ENCODE measurements around the gene ARHGAP26.
A peak's percentile ranks its signal among the peaks of the same experiment; 100 is the strongest.

ARHGAP26 gene

GRCh38 chr5:142749321-142749720, 20.9 kb upstream of the ARHGAP26 start:
- DNase-seq: no peak

GRCh38 chr5:142753116-142753631, 17.0 kb upstream of the ARHGAP26 start:
- peak; percentile 24 for DNase-seq

- DNase-seq: no peak
These were observed 16.1 kb upstream of the ARHGAP26 start for GRCh38 chr5:142754031-142754430.

GRCh38 chr5:142756576-142756975, 13.6 kb upstream of the ARHGAP26 start:
- peak; percentile 20 for DNase-seq

GRCh38 chr5:142757564-142757963, 12.6 kb upstream of the ARHGAP26 start:
- no peak for DNase-seq

GRCh38 chr5:142758062-142758795, 11.9 kb upstream of the ARHGAP26 start:
- peak; percentile 50 for DNase-seq

GRCh38 chr5:142758796-142759145, 11.4 kb upstream of the ARHGAP26 start:
- DNase-seq: no peak

- no peak for DNase-seq
These were observed 6.5 kb upstream of the ARHGAP26 start for GRCh38 chr5:142763701-142764100.

GRCh38 chr5:142767178-142767577, 3.0 kb upstream of the ARHGAP26 start:
- no peak for DNase-seq

- DNase-seq: no peak
These were observed 2.3 kb upstream of the ARHGAP26 start for GRCh38 chr5:142767911-142768310.

GRCh38 chr5:142769251-142769792, 855 bp upstream of the ARHGAP26 start:
- peak; percentile 46 for DNase-seq

GRCh38 chr5:142770650-142771609, 753 bp downstream of the ARHGAP26 start:
- DNase-seq: peak; percentile 59

GRCh38 chr5:142771666-142772065, 1.5 kb downstream of the ARHGAP26 start:
- no peak for DNase-seq

GRCh38 chr5:142772446-142773293, 2.5 kb downstream of the ARHGAP26 start:
- DNase-seq: no peak

- no peak for DNase-seq
These were observed 6.9 kb downstream of the ARHGAP26 start for GRCh38 chr5:142777099-142777498.

GRCh38 chr5:142777850-142778249, 7.7 kb downstream of the ARHGAP26 start:
- DNase-seq: no peak

- DNase-seq: peak; percentile 57
These were observed 9.1 kb downstream of the ARHGAP26 start for GRCh38 chr5:142779163-142779840.

GRCh38 chr5:142780871-142781270, 10.7 kb downstream of the ARHGAP26 start:
- peak; percentile 30 for DNase-seq

- DNase-seq: no peak
These were observed 12.9 kb downstream of the ARHGAP26 start for GRCh38 chr5:142782976-142783530.

GRCh38 chr5:142783601-142784341, 13.6 kb downstream of the ARHGAP26 start:
- DNase-seq: no peak
